Muscle layer of colon (tissue), 2 donors: ENCODE measurements around the gene TSPYL6.
"Not testable (repeated sequence)": the region's sequence is repeated elsewhere in the genome, so short reads cannot be mapped to it uniquely, and the experiment has no call there.

Experiments
- H3K27ac ChIP-seq: one replicate; pipeline ENCODE4 v1.7.0; 2013; ENCODE audit warnings: low read depth, mild to moderate bottlenecking, low read length, moderate library complexity
- H3K27me3 ChIP-seq, 2 donors: one replicate each; pipeline ENCODE4 v1.7.0; 2013; ENCODE audit warnings: low read length in 2 of 2, mild to moderate bottlenecking in 2 of 2; ENCODE audit not compliant: insufficient read depth in 2 of 2, control insufficient read depth in 1 of 2
- H3K36me3 ChIP-seq: one replicate; pipeline ENCODE4 v1.7.0; 2013; ENCODE audit warnings: mild to moderate bottlenecking, low read length; ENCODE audit not compliant: insufficient read depth
- H3K4me1 ChIP-seq: one replicate; pipeline ENCODE4 v1.7.0; 2013; ENCODE audit warnings: mild to moderate bottlenecking, low read length; ENCODE audit not compliant: insufficient read depth
- H3K4me3 ChIP-seq, 2 donors: one replicate each; pipeline ENCODE4 v1.7.0; 2013; ENCODE audit warnings: low read length in 2 of 2, low read depth in 1 of 2, mild to moderate bottlenecking in 1 of 2, moderate library complexity in 1 of 2
- H3K9ac ChIP-seq: one replicate; pipeline ENCODE4 v1.7.0; 2013; ENCODE audit warnings: low read length
- H3K9me3 ChIP-seq: one replicate; pipeline ENCODE4 v1.7.0; 2013; ENCODE audit warnings: mild to moderate bottlenecking, low read length
- donor health status: abdominal sarcoma.
- donor health status: Adenocarcinoma of cecum.

The TSPYL6 gene

GRCh38 chr2:54256091-54256694 is at the start of gene TSPYL6:
Gene TSPYL6 (minus strand): TSS chr2:54256229. CDS start chr2:54256151, 78 bp downstream.
- Histone ChIP-seq H3K4me3 (no peak within 1 kb of the TSS), H3K4me1 (no peaks in the 10 kb centered on the region), H3K27me3 (no peaks in the 10 kb centered on the region), H3K9me3 (no peaks in the 10 kb centered on the region), H3K36me3 (no peaks in the 10 kb centered on the region), H3K27ac (no peak within 1 kb of the TSS), H3K9ac (no peak within 1 kb of the TSS)

- H3K36me3 ChIP-seq: no peaks in the 10 kb centered on the region
- H3K4me3 ChIP-seq: no peak overlapping the region
- no peak overlapping the region for H3K9ac ChIP-seq
- no peak overlapping the region for H3K27ac ChIP-seq
- H3K9me3 ChIP-seq: no peaks in the 10 kb centered on the region
- no peaks in the 10 kb centered on the region for H3K4me1 ChIP-seq
- H3K27me3 ChIP-seq: no peaks in the 10 kb centered on the region
Observed at GRCh38 chr2:54303631-54304030, 47.6 kb upstream of the TSPYL6 start.

- H3K9me3 ChIP-seq: no peaks in the 10 kb centered on the region
- no peaks in the 10 kb centered on the region for H3K27me3 ChIP-seq
Observed at GRCh38 chr2:54298514-54298913, 42.5 kb upstream of the TSPYL6 start.

GRCh38 chr2:54295911-54296310 is 39.9 kb upstream of the TSPYL6 start:
- H3K27me3 ChIP-seq: no peaks in the 10 kb centered on the region
- H3K27ac ChIP-seq: no peak overlapping the region
- no peaks in the 10 kb centered on the region for H3K4me1 ChIP-seq
- no peaks in the 10 kb centered on the region for H3K36me3 ChIP-seq
- H3K4me3 ChIP-seq: no peak overlapping the region
- H3K9ac ChIP-seq: no peak overlapping the region
- no peaks in the 10 kb centered on the region for H3K9me3 ChIP-seq

More at GRCh38 chr2:54298514-54298913, 42.5 kb upstream of the TSPYL6 start:
- Histone ChIP-seq H3K27ac (no peak overlapping the region), H3K4me1 (no peaks in the 10 kb centered on the region), H3K36me3 (no peaks in the 10 kb centered on the region), H3K4me3 (no peak overlapping the region), H3K9ac (no peak overlapping the region)

- H3K4me3 ChIP-seq, H3K4me1 ChIP-seq, H3K9me3 ChIP-seq, H3K36me3 ChIP-seq, H3K27me3 ChIP-seq, H3K27ac ChIP-seq, H3K9ac ChIP-seq: not testable (repeated sequence)
Observed at GRCh38 chr2:54294665-54295064, 38.6 kb upstream of the TSPYL6 start.

- Histone ChIP-seq H3K27ac (no peak overlapping the region), H3K4me1 (no peaks in the 10 kb centered on the region), H3K9me3 (no peaks in the 10 kb centered on the region), H3K27me3 (no peaks in the 10 kb centered on the region), H3K9ac (no peak overlapping the region), H3K36me3 (no peaks in the 10 kb centered on the region), H3K4me3 (no peak overlapping the region)
Observed at GRCh38 chr2:54290356-54291025, 34.5 kb upstream of the TSPYL6 start.

- Histone ChIP-seq H3K27me3 (no peaks in the 10 kb centered on the region), H3K36me3 (no peaks in the 10 kb centered on the region), H3K9me3 (no peaks in the 10 kb centered on the region), H3K27ac (no peak overlapping the region), H3K9ac (no peak overlapping the region), H3K4me1 (no peaks in the 10 kb centered on the region), H3K4me3 (no peak overlapping the region)
Observed at GRCh38 chr2:54289917-54290316, 33.9 kb upstream of the TSPYL6 start.

- Histone ChIP-seq H3K27ac (no peak overlapping the region), H3K9ac (no peak overlapping the region), H3K4me1 (no peaks in the 10 kb centered on the region), H3K27me3 (no peaks in the 10 kb centered on the region), H3K36me3 (no peaks in the 10 kb centered on the region), H3K9me3 (no peaks in the 10 kb centered on the region), H3K4me3 (no peak overlapping the region)
Observed at GRCh38 chr2:54287532-54287931, 31.5 kb upstream of the TSPYL6 start.

GRCh38 chr2:54285451-54285850 is 29.4 kb upstream of the TSPYL6 start:
- no peaks in the 10 kb centered on the region for H3K27me3 ChIP-seq
- H3K4me1 ChIP-seq: no peaks in the 10 kb centered on the region
- H3K9ac ChIP-seq: no peak overlapping the region
- H3K9me3 ChIP-seq: no peaks in the 10 kb centered on the region
- H3K36me3 ChIP-seq: no peaks in the 10 kb centered on the region
- H3K27ac ChIP-seq: no peak overlapping the region
- H3K4me3 ChIP-seq: no peak overlapping the region

GRCh38 chr2:54284826-54285225 is 28.8 kb upstream of the TSPYL6 start:
- Histone ChIP-seq H3K9me3 (no peaks in the 10 kb centered on the region), H3K4me1 (no peaks in the 10 kb centered on the region), H3K27me3 (no peaks in the 10 kb centered on the region), H3K9ac (no peak overlapping the region), H3K4me3 (no peak overlapping the region), H3K27ac (no peak overlapping the region), H3K36me3 (no peaks in the 10 kb centered on the region)

- no peaks in the 10 kb centered on the region for H3K9me3 ChIP-seq
- H3K9ac ChIP-seq: no peak overlapping the region
- H3K27me3 ChIP-seq: no peaks in the 10 kb centered on the region
- H3K4me3 ChIP-seq: no peak overlapping the region
- no peaks in the 10 kb centered on the region for H3K4me1 ChIP-seq
- no peaks in the 10 kb centered on the region for H3K36me3 ChIP-seq
- H3K27ac ChIP-seq: no peak overlapping the region
Observed at GRCh38 chr2:54279385-54279784, 23.4 kb upstream of the TSPYL6 start.

GRCh38 chr2:54275541-54275940 is 19.5 kb upstream of the TSPYL6 start:
- Histone ChIP-seq H3K4me3 (no peak overlapping the region), H3K27ac (no peak overlapping the region), H3K36me3 (no peaks in the 10 kb centered on the region), H3K4me1 (no peaks in the 10 kb centered on the region), H3K9me3 (no peaks in the 10 kb centered on the region), H3K9ac (no peak overlapping the region), H3K27me3 (no peaks in the 10 kb centered on the region)
